NCI-H1930 (cell line): ENCODE results near the gene CCDC88B.

Experiments
- DNase-seq, 2 experiments: peaks; one replicate each; lab custom pipeline; 2025; lab: John Stamatoyannopoulos, UW

The CCDC88B gene

DNA sequence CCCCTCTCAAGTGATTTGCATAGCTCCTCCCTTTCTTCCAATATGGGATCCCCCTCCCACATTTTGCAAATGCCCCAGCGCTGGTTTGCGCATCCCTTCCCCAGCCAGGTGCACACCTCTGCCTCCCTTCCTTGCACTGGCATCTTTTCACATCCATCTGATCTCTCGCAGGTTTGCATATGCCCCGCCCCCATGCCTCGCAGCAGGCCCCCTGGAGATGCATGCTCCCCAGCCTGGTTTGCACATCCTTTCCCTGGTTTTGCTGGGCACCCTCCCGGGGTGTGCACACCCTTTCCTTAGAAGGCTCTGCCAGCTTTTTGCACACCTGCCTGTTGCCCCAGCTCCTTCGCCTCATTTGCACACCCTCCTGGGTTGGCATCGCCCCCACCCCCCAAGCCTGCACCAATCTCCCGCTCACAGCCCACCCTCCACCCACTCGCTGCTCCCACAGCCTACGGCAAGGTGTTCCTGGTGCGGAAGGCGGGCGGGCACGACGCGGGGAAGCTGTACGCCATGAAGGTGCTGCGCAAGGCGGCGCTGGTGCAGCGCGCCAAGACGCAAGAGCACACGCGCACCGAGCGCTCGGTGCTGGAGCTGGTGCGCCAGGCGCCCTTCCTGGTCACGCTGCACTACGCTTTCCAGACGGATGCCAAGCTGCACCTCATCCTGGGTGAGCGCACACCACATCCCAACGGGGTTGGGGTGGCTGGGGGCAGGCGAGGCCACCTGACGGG is 19.9 kb downstream of the CCDC88B start:
- DNase-seq = no peak

DNA sequence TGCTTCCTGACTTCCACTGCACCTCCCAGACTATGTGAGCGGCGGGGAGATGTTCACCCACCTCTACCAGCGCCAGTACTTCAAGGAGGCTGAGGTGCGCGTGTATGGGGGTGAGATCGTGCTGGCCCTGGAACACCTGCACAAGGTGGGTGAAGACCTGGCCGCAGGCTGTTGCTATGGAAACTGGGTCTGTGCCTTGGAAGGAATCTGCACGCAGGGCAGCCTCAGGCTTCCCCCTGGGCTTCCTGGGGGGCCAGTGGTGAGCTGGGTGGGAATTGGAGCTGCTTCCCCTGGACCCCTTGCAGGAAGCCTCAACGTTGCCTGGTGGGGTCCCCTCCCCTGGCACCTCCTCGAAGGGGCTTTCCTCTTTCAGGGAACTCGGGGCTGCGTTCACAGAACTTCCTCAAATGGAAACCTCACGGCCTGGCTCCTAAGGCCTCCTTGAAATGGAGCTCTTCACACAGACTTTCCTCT is 20.5 kb downstream of the CCDC88B start:
- DNase-seq = no peak

DNA sequence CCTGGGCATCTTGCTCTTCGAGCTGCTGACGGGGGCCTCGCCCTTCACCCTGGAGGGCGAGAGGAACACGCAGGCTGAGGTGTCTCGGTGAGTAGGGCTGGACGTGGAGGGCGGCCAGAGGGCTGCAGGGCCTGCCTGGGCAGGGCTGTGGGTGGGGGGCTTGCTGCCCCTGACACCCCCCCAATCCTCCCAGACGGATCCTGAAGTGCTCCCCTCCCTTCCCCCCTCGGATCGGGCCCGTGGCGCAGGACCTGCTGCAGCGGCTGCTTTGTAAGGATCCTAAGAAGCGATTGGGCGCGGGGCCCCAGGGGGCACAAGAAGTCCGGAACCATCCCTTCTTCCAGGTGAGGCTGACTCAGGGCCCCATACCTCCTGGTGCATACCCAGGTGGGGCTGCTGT is 21.7 kb downstream of the CCDC88B start:
- no peak for DNase-seq

DNA sequence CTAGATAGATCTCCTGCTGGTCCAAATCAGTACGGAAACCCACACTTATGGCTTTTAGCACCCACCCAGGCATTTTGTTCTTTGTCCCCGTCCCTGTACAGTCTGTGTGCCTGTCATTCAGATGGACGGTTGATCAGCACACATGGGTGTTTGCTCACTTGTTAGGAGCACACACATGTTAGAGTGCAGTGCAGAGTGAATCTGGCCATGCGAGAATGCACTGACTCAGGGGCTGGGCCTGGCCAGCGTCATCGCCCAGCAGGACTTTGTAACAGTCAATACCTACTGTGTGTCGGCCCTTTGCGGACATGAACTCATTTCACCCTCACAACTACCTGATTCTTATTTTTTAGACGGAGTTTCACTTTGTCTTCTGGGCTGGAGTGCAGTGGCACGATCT is 22.3 kb downstream of the CCDC88B start:
- DNase-seq = no peak

DNA sequence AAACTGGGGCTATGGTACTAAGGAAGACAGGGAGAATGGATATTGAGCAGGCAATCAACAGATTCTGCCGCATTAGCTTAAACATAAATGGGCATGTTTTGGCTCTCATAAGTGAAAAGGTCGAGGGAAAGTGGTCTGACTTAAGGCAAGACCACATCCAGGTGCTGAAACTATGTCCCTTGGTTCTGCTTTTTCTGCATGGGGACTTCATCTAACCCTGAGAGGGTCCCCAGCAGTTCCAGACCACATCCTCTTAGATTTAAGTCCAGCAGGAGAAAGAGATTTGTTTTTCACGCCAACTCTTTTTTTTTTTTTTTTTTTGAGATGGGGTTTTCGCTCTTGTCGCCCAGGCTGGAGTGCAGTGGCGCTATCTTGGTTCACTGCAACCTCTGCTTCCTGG is 24.4 kb downstream of the CCDC88B start:
- no peak for DNase-seq

DNA sequence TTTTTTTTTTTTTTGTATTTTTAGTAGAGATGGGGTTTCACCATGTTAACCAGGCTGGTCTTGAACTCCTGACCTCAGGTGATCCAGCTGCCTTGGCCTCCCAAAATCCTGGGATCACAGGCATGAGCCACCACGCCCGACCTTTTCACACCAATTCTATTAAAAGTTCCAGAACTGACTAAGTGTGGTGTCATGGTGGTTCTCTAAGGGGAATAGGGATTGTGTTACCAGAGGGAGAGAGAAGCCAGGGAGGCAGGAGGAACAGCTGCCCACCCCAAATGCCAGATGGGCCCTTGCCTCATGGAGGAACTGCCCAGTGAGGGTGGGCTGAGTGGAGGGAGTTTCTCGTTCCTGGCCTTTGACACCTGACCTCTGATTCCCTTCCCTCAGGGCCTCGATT is 24.9 kb downstream of the CCDC88B start:
- DNase-seq = no peak

DNA sequence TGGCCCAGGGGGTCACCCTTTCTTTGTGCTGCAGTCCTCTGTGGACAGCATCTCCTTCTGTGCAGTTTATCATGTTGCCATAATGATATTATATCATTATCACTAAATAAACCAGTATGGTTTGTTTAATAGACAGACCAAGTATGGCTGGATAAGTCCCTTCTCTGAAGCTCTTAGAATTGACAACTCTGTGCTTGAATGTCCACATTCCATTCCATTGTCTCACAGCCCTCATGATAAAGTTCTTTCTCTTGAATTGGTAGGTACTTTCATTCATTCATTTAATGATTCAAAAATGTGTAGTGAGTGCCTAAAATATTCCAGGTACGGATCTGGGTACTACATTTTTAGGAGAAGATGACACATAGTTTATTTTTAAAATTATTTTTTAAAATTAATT is 26.7 kb downstream of the CCDC88B start:
- DNase-seq = no peak

DNA sequence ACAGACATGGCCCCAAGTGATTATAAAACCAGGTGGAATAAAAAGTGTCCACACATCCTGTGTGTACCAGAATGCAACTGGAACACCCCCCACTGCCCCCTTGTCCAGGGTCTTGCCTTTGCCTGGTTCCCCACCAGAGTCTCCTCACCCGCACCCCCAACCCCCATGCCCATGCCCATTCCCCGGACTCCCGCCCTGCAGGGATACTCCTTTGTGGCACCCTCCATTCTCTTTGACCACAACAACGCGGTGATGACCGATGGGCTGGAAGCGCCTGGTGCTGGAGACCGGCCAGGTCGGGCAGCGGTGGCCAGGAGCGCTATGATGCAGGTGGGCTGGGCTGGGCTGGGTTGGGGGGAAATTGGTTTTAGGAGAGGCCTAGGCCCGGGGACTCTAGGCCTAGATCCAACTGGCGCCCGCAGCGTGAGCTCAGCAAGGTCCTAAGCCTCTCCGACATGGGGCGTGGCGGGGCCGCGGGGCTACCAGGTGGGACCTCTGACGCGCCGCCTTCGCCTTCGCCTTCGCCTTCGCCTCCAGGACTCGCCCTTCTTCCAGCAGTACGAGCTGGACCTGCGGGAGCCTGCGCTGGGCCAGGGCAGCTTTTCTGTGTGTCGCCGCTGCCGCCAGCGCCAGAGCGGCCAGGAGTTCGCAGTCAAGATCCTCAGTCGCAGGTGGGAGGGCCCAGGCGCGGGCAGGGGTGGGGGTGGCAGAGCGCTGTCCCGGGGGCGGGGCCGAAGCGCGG is 28.1 kb downstream of the CCDC88B start:
- no peak for DNase-seq

DNA sequence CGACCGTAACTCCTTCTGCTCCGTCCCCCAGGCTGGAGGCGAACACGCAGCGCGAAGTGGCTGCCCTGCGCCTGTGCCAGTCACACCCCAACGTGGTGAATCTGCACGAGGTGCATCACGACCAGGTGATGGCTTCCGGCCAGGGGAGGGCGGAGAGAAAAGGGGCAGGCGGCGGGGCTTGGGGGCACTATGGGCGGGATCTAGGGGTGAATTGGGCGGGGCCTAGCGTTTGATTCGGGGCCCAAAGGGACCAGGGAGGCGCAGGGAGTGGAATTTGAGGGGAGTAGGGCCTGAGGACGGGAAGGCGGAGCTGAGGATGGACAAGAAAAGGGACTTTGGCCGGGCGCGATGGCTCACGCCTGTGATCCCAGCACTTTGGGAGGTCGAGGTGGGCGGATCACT is 28.7 kb downstream of the CCDC88B start:
- DNase-seq = no peak

DNA sequence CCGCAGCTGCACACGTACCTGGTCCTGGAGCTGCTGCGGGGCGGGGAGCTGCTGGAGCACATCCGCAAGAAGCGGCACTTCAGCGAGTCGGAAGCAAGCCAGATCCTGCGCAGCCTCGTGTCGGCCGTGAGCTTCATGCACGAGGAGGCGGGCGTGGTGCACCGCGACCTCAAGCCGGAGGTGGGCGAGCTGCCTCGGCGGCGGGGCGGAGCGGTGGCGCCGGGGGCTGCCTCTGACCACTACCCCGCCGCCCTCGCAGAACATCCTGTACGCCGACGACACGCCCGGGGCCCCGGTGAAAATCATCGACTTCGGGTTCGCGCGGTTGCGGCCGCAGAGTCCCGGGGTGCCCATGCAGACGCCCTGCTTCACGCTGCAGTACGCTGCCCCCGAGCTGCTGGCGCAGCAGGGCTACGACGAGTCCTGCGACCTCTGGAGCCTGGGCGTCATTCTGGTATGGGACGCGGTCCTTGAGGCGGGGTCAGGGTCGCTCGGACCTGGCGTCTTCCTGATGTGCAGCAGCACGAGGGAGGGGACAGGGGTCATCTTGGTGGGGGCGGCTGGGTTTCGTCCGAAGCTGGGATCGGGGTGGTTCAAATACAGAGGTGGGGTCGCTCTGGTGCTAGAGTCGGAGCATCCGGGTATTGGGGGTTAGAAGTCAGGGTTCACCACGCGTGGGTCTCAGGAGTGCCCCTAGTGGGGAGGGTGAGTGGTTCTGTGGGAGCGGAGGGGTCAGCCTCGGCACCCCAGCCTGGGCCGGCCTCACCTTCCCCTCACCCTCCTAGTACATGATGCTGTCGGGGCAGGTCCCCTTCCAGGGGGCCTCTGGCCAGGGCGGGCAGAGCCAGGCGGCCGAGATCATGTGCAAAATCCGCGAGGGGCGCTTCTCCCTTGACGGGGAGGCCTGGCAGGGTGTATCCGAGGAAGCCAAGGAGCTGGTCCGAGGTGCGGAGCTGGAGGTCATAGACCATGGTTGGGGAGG is 29.7 kb downstream of the CCDC88B start:
- no peak for DNase-seq

DNA sequence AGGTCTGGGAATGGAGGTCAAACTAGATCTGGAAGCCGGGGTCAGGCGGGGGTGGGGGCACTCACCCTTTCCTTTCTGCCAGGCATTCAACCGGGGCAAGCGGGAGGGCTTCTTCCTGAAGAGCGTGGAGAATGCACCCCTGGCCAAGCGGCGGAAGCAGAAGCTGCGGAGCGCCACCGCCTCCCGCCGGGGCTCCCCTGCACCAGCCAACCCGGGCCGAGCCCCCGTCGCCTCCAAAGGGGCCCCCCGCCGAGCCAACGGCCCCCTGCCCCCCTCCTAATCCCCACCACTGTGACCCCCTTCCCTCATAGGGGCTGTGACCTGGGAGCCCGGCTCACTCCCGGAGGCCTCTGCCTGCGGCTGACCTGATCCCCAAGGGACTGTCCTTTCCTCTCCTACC is 31.2 kb downstream of the CCDC88B start:
- DNase-seq = no peak

DNA sequence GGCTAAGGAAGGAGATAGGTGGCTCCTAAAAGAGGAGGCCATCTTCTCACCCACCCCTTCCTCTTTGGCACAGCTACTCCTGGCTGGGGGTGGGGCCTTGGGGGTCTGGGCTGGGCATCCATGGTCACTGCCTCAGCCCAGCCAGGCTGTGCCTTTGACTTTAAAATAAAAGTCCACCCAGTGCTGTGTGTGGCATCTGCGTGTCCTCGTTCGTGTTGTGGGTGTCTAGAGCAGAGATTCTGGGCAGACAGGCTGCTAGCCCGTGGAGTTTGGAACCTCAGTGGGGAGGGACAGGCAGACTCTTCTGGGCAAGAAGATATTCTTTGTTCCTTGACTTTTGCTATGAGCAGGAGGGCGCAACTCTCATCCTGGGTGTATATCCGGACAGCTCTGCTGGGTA is 32.0 kb downstream of the CCDC88B start:
- DNase-seq = no peak

DNA sequence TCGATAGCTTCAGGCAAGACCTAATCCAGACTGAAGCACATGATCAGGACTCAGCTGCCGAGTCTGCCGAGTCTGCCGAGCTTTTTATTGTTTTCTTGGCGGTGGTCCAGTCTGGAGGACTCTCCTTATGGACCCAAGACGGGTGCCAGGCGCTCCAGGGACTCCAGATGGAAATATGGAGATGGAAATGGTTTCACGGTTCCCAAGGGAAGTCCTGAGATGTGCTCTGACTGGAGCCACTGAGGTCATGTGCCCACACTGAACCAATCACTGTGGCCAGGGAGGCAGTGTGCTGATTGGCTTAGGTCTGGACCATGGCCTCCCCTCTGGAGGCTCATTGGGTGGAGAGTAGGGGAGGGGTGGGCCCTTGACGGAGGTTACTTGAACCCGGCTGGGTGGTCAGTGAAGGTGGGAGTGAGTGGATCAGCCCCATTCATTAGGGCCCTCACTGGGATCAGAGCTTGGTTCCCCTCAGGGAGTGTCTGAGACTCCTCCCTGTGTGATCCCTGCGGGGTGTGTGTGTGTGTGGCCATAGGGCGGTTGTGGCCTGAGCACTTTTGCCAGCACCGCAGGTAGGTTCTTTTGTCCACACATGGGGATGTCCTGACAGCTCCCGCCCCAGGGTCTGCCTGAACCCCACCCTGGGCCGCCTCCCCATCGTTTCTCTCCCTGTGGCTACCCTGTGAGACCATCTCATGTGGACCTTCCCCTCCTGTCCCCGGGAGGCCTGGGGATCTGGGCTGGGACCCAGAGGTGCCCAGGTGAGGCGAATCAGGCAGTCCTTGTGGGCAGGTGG is 33.0 kb downstream of the CCDC88B start:
- peak; percentile 94 to 96 for DNase-seq

DNA sequence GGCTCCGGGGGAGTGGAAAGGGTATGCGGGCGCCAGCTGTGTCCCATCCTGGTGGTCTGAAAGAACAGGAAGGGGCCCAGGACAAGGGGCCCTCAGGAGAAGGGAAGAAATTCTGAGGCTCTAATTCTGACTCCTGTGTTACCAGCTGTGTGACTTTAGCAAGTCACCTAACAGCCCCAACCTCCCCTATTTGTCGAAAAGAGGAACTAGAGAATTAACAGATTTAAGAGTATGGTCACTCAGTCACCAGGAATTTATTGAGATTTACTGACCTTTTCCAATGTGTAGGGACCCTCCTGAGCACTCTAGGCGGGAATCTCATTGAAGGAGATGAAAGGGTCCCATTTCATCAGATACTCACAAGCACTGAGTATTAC is 33.6 kb downstream of the CCDC88B start:
- DNase-seq = no peak

DNA sequence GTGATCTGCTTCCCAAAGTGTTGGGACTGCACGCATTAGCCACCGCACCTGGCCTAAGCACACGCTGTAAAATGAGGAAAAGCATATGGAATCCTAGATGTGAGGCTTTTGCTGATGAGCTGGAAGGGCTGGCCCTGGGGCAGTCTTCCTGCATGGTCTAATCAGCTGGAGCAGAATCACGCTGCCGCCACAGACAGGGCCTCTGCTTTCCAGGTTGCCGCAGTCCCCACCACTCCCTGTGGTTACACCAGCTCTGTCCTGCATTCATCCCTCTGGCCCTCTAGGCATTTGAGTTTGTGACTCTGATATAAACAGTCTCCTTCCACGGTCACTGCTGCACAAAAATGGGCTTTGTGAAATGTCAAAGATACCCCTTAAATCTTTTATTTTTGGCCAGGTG is 36.1 kb downstream of the CCDC88B start:
- no peak for DNase-seq

DNA sequence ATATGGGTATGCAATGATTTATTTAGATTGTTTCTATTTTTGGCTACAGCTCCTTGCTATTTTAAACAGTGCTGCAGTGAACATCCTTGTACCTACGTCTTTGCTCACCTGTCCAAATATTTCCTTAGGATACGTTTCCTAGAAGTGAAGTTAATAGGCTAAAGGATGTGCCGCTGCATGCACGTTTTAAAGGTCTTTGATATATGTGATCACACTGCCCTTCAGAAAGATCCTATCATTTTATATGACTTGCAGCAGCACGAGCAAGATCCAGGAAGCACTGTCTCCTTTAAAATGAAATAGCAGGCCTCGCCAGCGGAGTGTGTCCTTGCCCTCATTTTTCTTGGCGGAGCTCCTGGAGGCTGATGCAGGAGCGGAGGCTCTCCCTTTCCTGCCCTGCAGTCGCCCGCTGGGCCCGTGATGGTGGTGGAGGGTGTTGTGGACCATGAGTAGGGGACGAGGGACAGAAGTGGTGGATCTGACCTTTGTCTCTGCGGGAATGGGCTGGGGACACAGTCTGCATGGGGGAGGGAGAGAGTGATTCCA is 38.4 kb downstream of the CCDC88B start:
- DNase-seq = no peak

DNA sequence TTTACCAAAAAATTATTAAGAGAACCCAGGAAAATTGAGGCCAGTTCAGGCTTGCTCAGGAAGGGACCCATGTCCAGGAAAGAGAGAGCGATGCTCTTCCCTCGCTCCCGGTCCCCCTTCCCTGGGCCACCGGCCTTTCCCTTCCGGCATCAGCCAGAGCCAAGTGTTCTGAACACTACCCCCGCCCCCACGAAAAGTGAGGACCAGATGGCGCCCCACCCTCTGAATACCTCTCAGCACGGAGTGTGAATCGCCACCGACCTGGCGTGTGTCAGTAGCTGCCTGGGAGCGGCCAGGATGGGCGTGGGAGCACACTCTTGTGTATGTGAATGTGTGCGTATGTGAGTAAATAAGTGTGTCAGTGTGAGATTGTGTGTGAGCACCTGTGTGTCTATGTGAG is 39.2 kb downstream of the CCDC88B start:
- no peak for DNase-seq

DNA sequence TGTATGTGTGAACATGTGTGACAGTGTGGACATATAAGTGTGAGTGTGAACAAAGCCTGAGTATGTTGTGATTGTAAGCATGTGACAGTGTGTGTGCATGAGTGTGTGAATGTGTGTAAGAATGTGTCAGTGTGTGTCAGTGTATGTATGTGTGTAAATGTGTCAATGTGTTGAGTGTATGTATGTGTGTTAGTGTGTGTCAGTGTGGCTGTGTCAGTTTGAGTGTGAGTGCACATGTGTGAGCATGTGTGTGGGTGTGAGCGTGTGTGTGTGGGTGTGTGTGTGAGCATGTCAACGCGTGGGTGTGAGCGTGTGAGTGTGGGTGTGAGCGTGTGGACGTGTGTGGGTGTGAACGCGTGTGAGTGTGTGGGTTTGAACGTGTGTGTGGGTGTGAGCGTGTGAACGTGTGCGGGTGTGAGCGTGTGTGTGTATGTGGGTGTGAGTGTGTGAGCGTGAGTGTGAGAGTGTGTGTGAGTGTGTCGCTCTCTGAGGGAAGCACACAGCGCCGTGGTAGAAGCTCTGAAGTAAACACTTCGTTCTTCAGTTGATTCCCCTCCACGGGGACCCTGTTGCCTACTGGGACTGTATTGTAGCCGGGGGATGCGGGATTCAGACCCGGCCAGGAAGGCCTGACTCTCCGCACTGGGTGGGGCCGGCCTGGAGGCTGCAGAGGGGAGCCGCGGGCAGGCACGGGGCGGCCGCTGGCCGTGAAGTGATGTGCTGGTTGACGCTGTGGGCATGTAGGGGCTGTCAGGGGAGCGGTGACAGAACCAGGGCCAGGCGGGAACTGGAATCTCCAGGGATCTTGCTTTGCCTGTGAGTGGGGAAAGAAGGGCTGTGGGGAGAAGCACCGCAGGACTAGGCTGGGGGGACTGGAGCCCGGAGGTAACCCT is 40.1 kb downstream of the CCDC88B start:
- no peak for DNase-seq

DNA sequence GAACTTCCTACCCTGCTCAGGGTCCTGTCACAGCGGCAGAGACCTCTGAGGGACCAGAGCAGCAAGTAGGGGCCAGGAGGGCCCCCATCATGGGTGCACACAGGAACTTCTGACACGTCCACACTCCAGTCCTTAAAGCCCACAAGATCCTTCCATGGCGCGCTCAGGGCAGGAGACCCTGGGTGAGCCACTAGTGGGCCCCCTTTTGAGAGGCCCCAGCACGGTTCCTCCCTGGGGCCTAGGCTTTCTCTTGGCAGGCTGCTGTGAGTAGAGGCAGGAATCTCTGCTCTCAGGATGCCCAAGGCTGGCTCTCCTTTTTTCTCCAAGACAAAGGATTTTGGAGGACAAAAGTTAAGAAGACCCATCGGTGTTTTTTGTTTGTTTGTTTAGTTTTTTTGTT is 41.3 kb downstream of the CCDC88B start:
- peak in 1 of 2 experiments; percentile 16 for DNase-seq

DNA sequence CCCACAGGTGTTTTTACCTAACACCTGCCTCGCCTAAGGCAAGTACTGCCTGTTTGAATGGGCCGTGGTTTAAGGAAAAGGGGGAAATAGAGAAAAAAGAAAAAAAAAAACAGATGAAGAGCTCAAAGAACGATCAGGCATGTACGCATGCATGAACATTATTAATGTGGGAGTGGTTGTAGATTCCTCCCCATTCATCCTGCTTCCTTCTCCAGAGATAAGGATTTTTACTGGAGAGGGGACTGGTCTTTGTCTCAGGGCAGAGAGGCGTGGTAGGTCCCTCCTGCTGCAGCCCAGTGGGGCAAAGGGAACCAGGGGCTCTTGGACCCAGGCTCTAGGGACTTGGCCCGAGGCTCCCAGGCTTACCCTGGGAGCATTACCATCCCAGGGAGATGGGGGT is 42.0 kb downstream of the CCDC88B start:
- DNase-seq = no peak
